Hepatocyte (in vitro differentiated cells): ENCODE data around the gene PTPRR. TPM values are rescaled to one million over a fixed set of nuclear protein-coding genes. Genes with fewer than 3 reads are reported as not detected.

Experiments
- DNase-seq: peaks from one replicate; pipeline ENCODE4 v3.0.0-alpha.2; 2016; ENCODE audit warnings: low spot score
- H2AFZ ChIP-seq: fragments of 200-600 bp; sonication (generic); 2 replicates; pipeline ENCODE4 v1.6.0; 2016; ENCODE audit warnings: antibody characterized with exemption, mild to moderate bottlenecking
- H3K27ac ChIP-seq: fragments of 200-600 bp; sonication (generic); 2 replicates; pipeline ENCODE4 v1.5.1; 2016; ENCODE audit warnings: mild to moderate bottlenecking
- H3K27me3 ChIP-seq: fragments of 200-600 bp; sonication (generic); 2 replicates; pipeline ENCODE4 v1.6.1; 2016
- H3K36me3 ChIP-seq: fragments of 200-600 bp; sonication (generic); replicated peaks from 2 replicates; pipeline ENCODE4 v1.5.1; 2016; ENCODE audit warnings: low read depth; ENCODE audit not compliant: insufficient read depth
- H3K4me1 ChIP-seq: fragments of 200-600 bp; sonication (generic); 2 replicates; pipeline ENCODE4 v1.5.1; 2016; ENCODE audit warnings: mild to moderate bottlenecking, moderate library complexity; ENCODE audit not compliant: insufficient read depth
- H3K4me2 ChIP-seq: fragments of 200-600 bp; sonication (generic); 2 replicates; pipeline ENCODE4 v1.6.0; 2016
- H3K4me3 ChIP-seq: fragments of 200-600 bp; sonication (generic); 2 replicates; pipeline ENCODE4 v1.5.1; 2016; ENCODE audit warnings: mild to moderate bottlenecking
- H3K79me2 ChIP-seq: fragments of 200-600 bp; sonication (generic); 2 replicates; pipeline ENCODE4 v1.6.0; 2017; ENCODE audit warnings: mild to moderate bottlenecking
- H3K9me2 ChIP-seq: fragments of 200-600 bp; sonication (generic); replicated peaks from 2 replicates; pipeline ENCODE4 v1.6.0; 2017; ENCODE audit warnings: mild to moderate bottlenecking; ENCODE audit not compliant: insufficient read depth
- H3K9me3 ChIP-seq: fragments of 200-600 bp; sonication (generic); 2 replicates; pipeline ENCODE4 v1.5.1; 2016; ENCODE audit warnings: low read depth, mild to moderate bottlenecking
- H4K20me1 ChIP-seq: fragments of 200-600 bp; sonication (generic); 2 replicates; pipeline ENCODE4 v1.6.0; 2016; ENCODE audit warnings: mild to moderate bottlenecking; ENCODE audit not compliant: insufficient read depth, poor library complexity, severe bottlenecking
- EZH2 ChIP-seq: fragments of 200-600 bp; sonication (generic); IDR thresholded peaks from 2 replicates; pipeline ENCODE4 v1.6.1; 2016; ENCODE audit warnings: antibody characterized with exemption, mild to moderate bottlenecking, borderline replicate concordance
- EZH2phosphoT487 ChIP-seq: fragments of 200-600 bp; sonication (generic); IDR thresholded peaks from one replicate; pipeline ENCODE4 v1.6.1; 2018; ENCODE audit warnings: antibody characterized with exemption, mild to moderate bottlenecking, low read depth, moderate library complexity; ENCODE audit not compliant: unreplicated experiment, severe bottlenecking
- WGBS: methylation state at CpG from one replicate; pipeline ENCODE4 v1.1.6; 2016; ENCODE audit warnings: low lambda C conversion rate; ENCODE audit errors: missing lambda C conversion rate; 5-methylcytosine and 5-hydroxymethylcytosine counted together
- polyA plus RNA-seq: library from polyadenylated mRNA; unstranded; fragments of >200 nt; fragmentation: Nextera tagmentation; extraction: Ambion mirVana; gene quantifications from 2 replicates; pipeline ENCODE4 v1.2.1, GENCODE V29; 2016
- total RNA-seq: library from RNA; depleted of rRNA; stranded (reverse); fragments of >200 nt; gene quantifications from 2 replicates; pipeline ENCODE4 v1.2.3, GENCODE V29; 2014
- TF ChIP-seq, protein P1 (sequence below): fragments of 200-600 bp; sonication (generic); IDR thresholded peaks from 2 replicates; pipeline ENCODE4 v1.5.1; 2016; ENCODE audit warnings: antibody characterized with exemption, mild to moderate bottlenecking; ENCODE audit not compliant: poor library complexity

Gene PTPRR
- total and polyA plus RNA-seq, 2 experiments from 2014 or later = 1.9 to 4.8 TPM

- Histone ChIP-seq H3K4me3 (no peak overlapping the region), H3K4me2 (no peak overlapping the region), H3K27ac (no peak overlapping the region), H3K4me1 (no peaks in the 10 kb centered on the region), H3K79me2 (no peaks in the 10 kb centered on the region), H4K20me1 (no peaks in the 10 kb centered on the region), H3K9me2 (no peaks in the 10 kb centered on the region), H3K27me3 (no peaks in the 10 kb centered on the region), H3K36me3 (no peaks in the 10 kb centered on the region), H2AFZ (no peak overlapping the region), H3K9me3 (no peaks in the 10 kb centered on the region)
- 100% methylated on average over 1 of the region's 1 CpG for WGBS
- no peak for DNase-seq
- TF ChIP-seq EZH2 = no peak
Measured at GRCh38 chr12:70928071-70928470, 7.5 kb upstream of the PTPRR start.

- Histone ChIP-seq H3K79me2 (no peaks in the 10 kb centered on the region), H3K4me2 (no peak overlapping the region), H2AFZ (no peak overlapping the region), H3K4me1 (no peaks in the 10 kb centered on the region), H3K9me2 (no peaks in the 10 kb centered on the region), H3K36me3 (no peaks in the 10 kb centered on the region), H3K27me3 (peaks cover 6% of the 10 kb centered on the region), H3K4me3 (no peak overlapping the region), H4K20me1 (no peaks in the 10 kb centered on the region), H3K9me3 (no peaks in the 10 kb centered on the region), H3K27ac (no peak overlapping the region)
- TF ChIP-seq, protein P1, sequence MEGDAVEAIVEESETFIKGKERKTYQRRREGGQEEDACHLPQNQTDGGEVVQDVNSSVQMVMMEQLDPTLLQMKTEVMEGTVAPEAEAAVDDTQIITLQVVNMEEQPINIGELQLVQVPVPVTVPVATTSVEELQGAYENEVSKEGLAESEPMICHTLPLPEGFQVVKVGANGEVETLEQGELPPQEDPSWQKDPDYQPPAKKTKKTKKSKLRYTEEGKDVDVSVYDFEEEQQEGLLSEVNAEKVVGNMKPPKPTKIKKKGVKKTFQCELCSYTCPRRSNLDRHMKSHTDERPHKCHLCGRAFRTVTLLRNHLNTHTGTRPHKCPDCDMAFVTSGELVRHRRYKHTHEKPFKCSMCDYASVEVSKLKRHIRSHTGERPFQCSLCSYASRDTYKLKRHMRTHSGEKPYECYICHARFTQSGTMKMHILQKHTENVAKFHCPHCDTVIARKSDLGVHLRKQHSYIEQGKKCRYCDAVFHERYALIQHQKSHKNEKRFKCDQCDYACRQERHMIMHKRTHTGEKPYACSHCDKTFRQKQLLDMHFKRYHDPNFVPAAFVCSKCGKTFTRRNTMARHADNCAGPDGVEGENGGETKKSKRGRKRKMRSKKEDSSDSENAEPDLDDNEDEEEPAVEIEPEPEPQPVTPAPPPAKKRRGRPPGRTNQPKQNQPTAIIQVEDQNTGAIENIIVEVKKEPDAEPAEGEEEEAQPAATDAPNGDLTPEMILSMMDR = no peak
- TF ChIP-seq EZH2phosphoT487 (no peak), EZH2 (no peak)
- no peak for DNase-seq
- WGBS = 87% methylated on average over 2 of the region's 2 CpGs
Measured at GRCh38 chr12:70927356-70927755, 6.8 kb upstream of the PTPRR start.

DNA sequence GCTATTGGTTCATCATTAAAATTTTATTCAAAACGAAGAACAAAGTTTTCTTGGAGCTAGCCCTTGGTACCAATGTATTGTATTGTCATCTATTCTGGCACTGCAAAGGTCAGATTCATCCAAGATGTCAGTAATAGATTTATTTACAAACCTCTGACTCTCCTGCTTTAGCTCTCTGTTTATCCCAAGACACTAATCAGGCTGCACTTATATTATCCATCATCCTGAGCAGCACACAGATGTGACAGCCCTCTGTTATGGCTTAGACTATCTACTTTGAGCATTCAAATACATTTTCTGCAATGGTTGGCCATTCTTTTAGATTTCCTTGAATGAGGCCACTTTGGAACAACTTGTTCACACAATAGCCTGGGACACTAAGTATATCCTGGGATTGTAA, 5.0 kb upstream of the PTPRR start:
- Histone ChIP-seq H3K27me3 (peaks cover 18% of the 10 kb centered on the region), H2AFZ (no peak overlapping the region), H4K20me1 (no peaks in the 10 kb centered on the region), H3K4me3 (no peak overlapping the region), H3K9me2 (no peaks in the 10 kb centered on the region), H3K79me2 (no peaks in the 10 kb centered on the region), H3K9me3 (no peaks in the 10 kb centered on the region), H3K4me2 (no peak overlapping the region), H3K27ac (no peak overlapping the region), H3K36me3 (no peaks in the 10 kb centered on the region), H3K4me1 (no peaks in the 10 kb centered on the region)
- WGBS = 48% methylated on average over 1 of the region's 1 CpG
- TF ChIP-seq EZH2 (no peak), EZH2phosphoT487 (no peak)
- TF ChIP-seq, protein P1 = no peak
- no peak for DNase-seq

DNA sequence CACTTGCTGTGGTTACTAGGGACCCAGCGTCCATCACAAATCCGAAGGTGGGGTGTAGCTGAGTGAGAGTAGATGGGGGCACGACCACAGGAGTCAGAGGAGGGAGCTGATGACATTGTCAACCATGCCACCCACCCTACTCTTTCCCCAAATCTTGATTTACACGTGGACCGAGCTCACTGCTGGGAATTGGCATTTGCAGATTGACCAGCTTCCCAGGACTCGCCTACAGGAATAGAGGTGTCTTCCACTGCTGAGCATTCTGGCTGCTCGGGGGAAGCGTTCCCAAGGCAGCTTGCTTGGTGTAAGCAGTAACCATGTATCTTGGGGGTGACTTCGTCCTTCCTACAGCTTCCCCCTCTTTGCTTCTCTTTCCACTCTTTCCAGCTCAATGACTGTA, 353 bp upstream of the PTPRR start:
- WGBS = 35% methylated on average over 9 of the region's 9 CpGs
- Histone ChIP-seq H3K4me3 (no peak overlapping the region), H3K27ac (no peak overlapping the region), H3K79me2 (no peaks in the 10 kb centered on the region), H3K9me2 (no peaks in the 10 kb centered on the region), H4K20me1 (no peaks in the 10 kb centered on the region), H3K36me3 (no peaks in the 10 kb centered on the region), H3K4me1 (no peaks in the 10 kb centered on the region), H3K4me2 (peak overlapping the region; percentile 87), H3K27me3 (peaks cover 42% of the 10 kb centered on the region), H2AFZ (no peak overlapping the region), H3K9me3 (no peaks in the 10 kb centered on the region)
- no peak for DNase-seq
- TF ChIP-seq EZH2phosphoT487 (no peak), EZH2 (no peak)
- TF ChIP-seq, protein P1 = no peak
